ENCODE measurements around the gene C14orf119. TPM values are rescaled to one million over a fixed set of nuclear protein-coding genes. Genes with fewer than 3 reads are reported as not detected.
A peak's percentile ranks its signal among the peaks of the same experiment; 100 is the strongest.

C14orf119 gene
- total RNA-seq (ENCODE audit: low replicate concordance): 32.0 and 37.5 TPM in 2 replicates

GRCh38 chr14:23095196-23096108, at the start of gene C14orf119:
Gene C14orf119, plus strand, starts transcription at chr14:23095505. Its CDS starts 2,154 bp downstream, at chr14:23097659.
- peak within 1 kb of the TSS; percentile 97 for H3K4me2 ChIP-seq
- Mint-ChIP-seq H3K9me3 (no peaks in the 10 kb centered on the region), H3K36me3 (peaks cover 24% of the 10 kb centered on the region), H3K4me3 (no peak within 1 kb of the TSS), H3K27ac (no peak within 1 kb of the TSS), H3K4me1 (peaks cover 20% of the 10 kb centered on the region), H3K27me3 (ENCODE audit: insufficient read depth, low read depth) (no peaks in the 10 kb centered on the region)
- H3K4me1 ChIP-seq: peaks cover 14% of the 10 kb centered on the region
- peak; percentile 100 for DNase-seq (ENCODE audit: low spot score)
- H3F3A ChIP-seq (ENCODE audit: low read depth): peaks cover 35% of the 10 kb centered on the region
- H2AFZ ChIP-seq (replicated peaks): peak within 1 kb of the TSS; percentile 98
- H3K27me3 ChIP-seq: no peaks in the 10 kb centered on the region
- H4K20me1 ChIP-seq (ENCODE audit: low read depth): peaks cover 51% of the 10 kb centered on the region
- H3K79me2 ChIP-seq (ENCODE audit: low read depth): peaks cover 79% of the 10 kb centered on the region
- H3K9me3 ChIP-seq (ENCODE audit: low read depth): no peaks in the 10 kb centered on the region
- peak within 1 kb of the TSS; percentile 97 for H3K9ac ChIP-seq
- TF ChIP-seq EZH2phosphoT487 (IDR thresholded peaks at IDR 0.05): no peak
- TF ChIP-seq, protein P1, sequence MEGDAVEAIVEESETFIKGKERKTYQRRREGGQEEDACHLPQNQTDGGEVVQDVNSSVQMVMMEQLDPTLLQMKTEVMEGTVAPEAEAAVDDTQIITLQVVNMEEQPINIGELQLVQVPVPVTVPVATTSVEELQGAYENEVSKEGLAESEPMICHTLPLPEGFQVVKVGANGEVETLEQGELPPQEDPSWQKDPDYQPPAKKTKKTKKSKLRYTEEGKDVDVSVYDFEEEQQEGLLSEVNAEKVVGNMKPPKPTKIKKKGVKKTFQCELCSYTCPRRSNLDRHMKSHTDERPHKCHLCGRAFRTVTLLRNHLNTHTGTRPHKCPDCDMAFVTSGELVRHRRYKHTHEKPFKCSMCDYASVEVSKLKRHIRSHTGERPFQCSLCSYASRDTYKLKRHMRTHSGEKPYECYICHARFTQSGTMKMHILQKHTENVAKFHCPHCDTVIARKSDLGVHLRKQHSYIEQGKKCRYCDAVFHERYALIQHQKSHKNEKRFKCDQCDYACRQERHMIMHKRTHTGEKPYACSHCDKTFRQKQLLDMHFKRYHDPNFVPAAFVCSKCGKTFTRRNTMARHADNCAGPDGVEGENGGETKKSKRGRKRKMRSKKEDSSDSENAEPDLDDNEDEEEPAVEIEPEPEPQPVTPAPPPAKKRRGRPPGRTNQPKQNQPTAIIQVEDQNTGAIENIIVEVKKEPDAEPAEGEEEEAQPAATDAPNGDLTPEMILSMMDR (IDR thresholded peaks at IDR 0.05): no peak
- TF ChIP-seq EZH2 (IDR thresholded peaks at IDR 0.05): no peak
- H3K36me3 ChIP-seq: peaks cover 8% of the 10 kb centered on the region
- H3K4me3 ChIP-seq: peak within 1 kb of the TSS; percentile 92
- H3K27ac ChIP-seq: peak within 1 kb of the TSS; percentile 94

- H3K36me3 ChIP-seq: no peaks in the 10 kb centered on the region
- H3K27me3 Mint-ChIP-seq (ENCODE audit: insufficient read depth, low read depth): peaks cover 9% of the 10 kb centered on the region
- H3K4me1 ChIP-seq: peaks cover 14% of the 10 kb centered on the region
- DNase-seq (ENCODE audit: low spot score): no peak
- no peak overlapping the region for H3K27ac ChIP-seq
- no peaks in the 10 kb centered on the region for H3K9me3 ChIP-seq (ENCODE audit: low read depth)
- H3K36me3 Mint-ChIP-seq: peaks cover 11% of the 10 kb centered on the region
- no peak overlapping the region for H2AFZ ChIP-seq (replicated peaks)
- no peak overlapping the region for H3K9ac ChIP-seq
- H4K20me1 ChIP-seq (ENCODE audit: low read depth): no peaks in the 10 kb centered on the region
- no peak overlapping the region for H3K4me2 ChIP-seq
- H3K4me1 Mint-ChIP-seq: peaks cover 13% of the 10 kb centered on the region
- TF ChIP-seq EZH2 (IDR thresholded peaks at IDR 0.05) (no peak), EZH2phosphoT487 (IDR thresholded peaks at IDR 0.05) (no peak)
- TF ChIP-seq, protein P1 (IDR thresholded peaks at IDR 0.05): no peak
- H3K9me3 Mint-ChIP-seq: no peaks in the 10 kb centered on the region
- no peak overlapping the region for H3K4me3 Mint-ChIP-seq
- no peaks in the 10 kb centered on the region for H3F3A ChIP-seq (ENCODE audit: low read depth)
- no peak overlapping the region for H3K4me3 ChIP-seq
- H3K27ac Mint-ChIP-seq: no peak overlapping the region
- no peaks in the 10 kb centered on the region for H3K27me3 ChIP-seq
- H3K79me2 ChIP-seq (ENCODE audit: low read depth): no peaks in the 10 kb centered on the region
These were observed 48.2 kb upstream of the C14orf119 start for GRCh38 chr14:23047034-23047634.

DNA sequence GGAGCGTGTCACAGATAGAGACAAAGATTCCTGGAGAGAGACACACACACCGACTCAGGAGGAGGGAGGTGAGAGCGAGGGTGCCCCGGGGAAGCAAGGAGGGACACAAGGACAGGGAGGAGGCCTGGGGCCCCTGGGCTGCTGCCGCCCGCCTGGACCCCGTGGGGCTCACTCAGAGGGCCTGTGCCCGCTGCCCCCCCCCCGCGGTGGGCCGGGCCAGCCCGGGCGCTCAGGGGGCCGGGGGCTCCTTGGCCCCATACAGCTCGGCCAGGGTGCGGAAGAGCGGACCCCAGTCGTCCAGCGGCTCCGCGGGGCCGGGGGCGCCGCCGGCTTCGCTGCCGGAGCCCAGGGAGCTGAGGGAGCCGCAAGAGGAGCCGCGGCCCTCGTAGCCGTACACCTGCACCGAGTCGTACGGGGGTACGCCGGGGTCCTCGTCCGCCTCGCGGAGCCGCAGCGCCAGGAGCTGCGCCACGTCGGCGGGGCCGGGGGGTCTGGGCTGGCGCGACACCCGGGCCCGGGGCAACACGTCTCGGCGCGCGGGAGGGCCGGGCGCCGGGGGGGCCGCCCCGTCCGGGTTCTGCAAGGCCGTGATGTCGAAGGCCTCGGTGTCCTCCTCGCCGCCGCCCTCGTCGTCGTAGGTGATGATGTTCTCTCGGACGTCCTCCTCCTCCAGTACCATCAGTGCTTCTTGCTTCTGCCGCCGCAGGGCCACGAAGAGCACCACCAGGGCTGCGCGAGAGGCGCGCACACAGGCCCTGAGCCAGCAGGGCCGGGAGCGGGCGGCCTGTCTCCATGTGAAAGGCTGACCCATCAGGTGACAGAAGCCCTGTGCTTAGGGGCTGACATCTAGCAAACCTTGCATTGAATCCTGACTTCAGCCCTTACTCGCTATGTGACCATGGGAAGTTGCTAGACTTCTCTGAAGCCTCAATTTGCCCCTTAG, 47.3 kb upstream of the C14orf119 start:
- H3K4me3 Mint-ChIP-seq: no peak overlapping the region

More for the DNA sequence above, 47.3 kb upstream of the C14orf119 start:
- no peak overlapping the region for H3K4me3 ChIP-seq
- no peaks in the 10 kb centered on the region for H3K27me3 ChIP-seq
- H3K36me3 ChIP-seq: no peaks in the 10 kb centered on the region
- no peak for DNase-seq (ENCODE audit: low spot score)
- H4K20me1 ChIP-seq (ENCODE audit: low read depth): no peaks in the 10 kb centered on the region
- no peak overlapping the region for H3K27ac ChIP-seq
- peaks cover 14% of the 10 kb centered on the region for H3K4me1 ChIP-seq
- no peak overlapping the region for H3K9ac ChIP-seq
- Mint-ChIP-seq H3K36me3 (peaks cover 16% of the 10 kb centered on the region), H3K9me3 (no peaks in the 10 kb centered on the region), H3K27ac (no peak overlapping the region), H3K4me1 (peaks cover 15% of the 10 kb centered on the region), H3K27me3 (ENCODE audit: insufficient read depth, low read depth) (peaks cover 10% of the 10 kb centered on the region)
- TF ChIP-seq EZH2phosphoT487 (IDR thresholded peaks at IDR 0.05): no peak
- TF ChIP-seq, protein P1 (IDR thresholded peaks at IDR 0.05): no peak
- H3K4me2 ChIP-seq: no peak overlapping the region
- H2AFZ ChIP-seq (replicated peaks): no peak overlapping the region
- no peaks in the 10 kb centered on the region for H3K9me3 ChIP-seq (ENCODE audit: low read depth)
- H3K79me2 ChIP-seq (ENCODE audit: low read depth): no peaks in the 10 kb centered on the region
- no peaks in the 10 kb centered on the region for H3F3A ChIP-seq (ENCODE audit: low read depth)

All from neural progenitor cell (in vitro differentiated cells).